Astrocyte (in vitro differentiated cells and primary cell): ENCODE measurements around the gene ATP10A. TPM values are rescaled to one million over a fixed set of nuclear protein-coding genes. Genes with fewer than 3 reads are reported as not detected.
A peak's percentile ranks its signal among the peaks of the same experiment; 100 is the strongest.

Source experiments
- DNase-seq: peaks from one replicate; pipeline ENCODE4 v3.0.0-alpha.2; 2010; ENCODE audit warnings: low read depth
- FAIRE-seq: peaks from 2 replicates; lab custom pipeline; 2011; peaks lifted over from hg19 to GRCh38; lab: Jason Lieb, UNC
- H2AFZ ChIP-seq: 2 replicates; pipeline ENCODE4 v1.6.0; 2012; ENCODE audit warnings: low read depth, low read length, inconsistent platforms
- H3K27ac ChIP-seq: 2 replicates; pipeline ENCODE4 v1.5.1; 2011; ENCODE audit warnings: low read depth, low read length, inconsistent platforms
- H3K27me3 ChIP-seq: 2 replicates; pipeline ENCODE4 v1.6.0; 2011; ENCODE audit warnings: low read length, inconsistent platforms; ENCODE audit not compliant: insufficient read depth
- H3K36me3 ChIP-seq: 2 replicates; pipeline ENCODE4 v1.5.1; 2011; ENCODE audit warnings: low read length, inconsistent platforms; ENCODE audit not compliant: insufficient read depth
- H3K4me1 ChIP-seq: 2 replicates; pipeline ENCODE4 v1.5.1; 2011; ENCODE audit warnings: low read length, inconsistent platforms; ENCODE audit not compliant: insufficient read depth
- H3K4me2 ChIP-seq: 2 replicates; pipeline ENCODE4 v1.6.0; 2012; ENCODE audit warnings: low read length, inconsistent platforms
- H3K4me3 ChIP-seq: 2 replicates; pipeline ENCODE4 v1.5.1; 2011; ENCODE audit warnings: low read depth, mild to moderate bottlenecking, low read length, inconsistent platforms; ENCODE audit not compliant: insufficient read depth
- H3K79me2 ChIP-seq: 2 replicates; pipeline ENCODE4 v1.6.0; 2012; ENCODE audit warnings: mild to moderate bottlenecking, low read length, inconsistent platforms; ENCODE audit not compliant: insufficient read depth
- H3K9ac ChIP-seq: 2 replicates; pipeline ENCODE4 v1.6.0; 2012; ENCODE audit warnings: mild to moderate bottlenecking, low read length, inconsistent platforms
- H3K9me3 ChIP-seq: 2 replicates; pipeline ENCODE4 v1.5.1; 2012; ENCODE audit warnings: low read depth, mild to moderate bottlenecking, low read length, inconsistent platforms; ENCODE audit not compliant: insufficient read depth
- H4K20me1 ChIP-seq: 2 replicates; pipeline ENCODE4 v1.6.0; 2012; ENCODE audit warnings: low read length, inconsistent platforms; ENCODE audit not compliant: insufficient read depth
- H3K27ac Mint-ChIP-seq: one replicate; pipeline ENCODE4 v1.8.0; 2021; ENCODE audit warnings: mild to moderate bottlenecking, mixed read lengths; ENCODE audit not compliant: unreplicated experiment
- H3K27me3 Mint-ChIP-seq: one replicate; pipeline ENCODE4 v1.8.0; 2021; ENCODE audit warnings: low read depth, mixed read lengths; ENCODE audit not compliant: unreplicated experiment
- H3K36me3 Mint-ChIP-seq: one replicate; pipeline ENCODE4 v1.8.0; 2021; ENCODE audit warnings: low read depth, mixed read lengths; ENCODE audit not compliant: unreplicated experiment
- H3K4me1 Mint-ChIP-seq: one replicate; pipeline ENCODE4 v1.8.0; 2021; ENCODE audit warnings: low read depth, mixed read lengths; ENCODE audit not compliant: unreplicated experiment
- H3K4me3 Mint-ChIP-seq: one replicate; pipeline ENCODE4 v1.8.0; 2021; ENCODE audit warnings: mild to moderate bottlenecking, moderate library complexity, mixed read lengths; ENCODE audit not compliant: unreplicated experiment
- H3K9me3 Mint-ChIP-seq: one replicate; pipeline ENCODE4 v1.8.0; 2021; ENCODE audit warnings: mild to moderate bottlenecking, mixed read lengths; ENCODE audit not compliant: unreplicated experiment
- EZH2 ChIP-seq: IDR thresholded peaks from 2 replicates; pipeline ENCODE4 v1.6.1; 2012; ENCODE audit warnings: mild to moderate bottlenecking, low read length, inconsistent platforms; ENCODE audit not compliant: insufficient read depth
- total RNA-seq: library from RNA; stranded (reverse); gene quantifications from 2 replicates; pipeline ENCODE4 v1.2.1, GENCODE V29; 2021
- TF ChIP-seq, protein P1 (sequence below): IDR thresholded peaks from 2 replicates; pipeline ENCODE4 v1.5.1; 2011; ENCODE audit warnings: low read depth, mild to moderate bottlenecking, inconsistent platforms, low read length, moderate library complexity; ENCODE audit not compliant: insufficient read depth

Gene ATP10A
- total RNA-seq, 1 donor from 2014 or later: 21.1 TPM

DNA sequence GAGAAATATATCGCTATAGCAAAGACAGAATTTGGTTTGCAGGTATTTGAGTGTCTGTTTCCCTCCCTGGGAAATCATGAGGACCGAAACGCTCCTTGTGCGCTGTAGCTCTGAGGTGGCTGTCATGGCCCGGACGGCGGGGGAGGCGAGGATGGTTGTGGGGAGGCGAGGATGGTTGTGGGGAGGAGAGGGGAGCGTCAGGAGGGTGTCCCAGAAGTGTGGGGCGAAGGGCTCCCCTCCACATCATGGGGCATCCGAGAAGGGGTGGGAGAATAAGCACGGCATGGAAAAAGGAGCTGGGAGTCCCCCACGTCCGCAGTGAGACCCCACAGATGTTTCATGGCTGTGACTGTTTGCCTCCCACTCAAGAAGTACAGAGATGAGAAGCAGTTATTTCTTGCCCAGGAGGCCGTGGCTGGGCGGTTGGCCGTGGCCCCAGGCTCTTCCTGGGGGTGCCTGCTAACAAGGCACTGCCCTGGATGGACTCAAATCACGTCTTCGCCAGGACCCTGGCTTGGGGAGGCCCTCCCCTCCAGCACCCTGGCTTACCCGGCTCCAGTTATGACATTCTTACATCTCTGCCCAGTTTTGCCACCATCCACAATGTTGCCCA lies 947 bp upstream of the ATP10A start:
- Mint-ChIP-seq H3K4me3 (peak overlapping the region; percentile 86), H3K27me3 (peaks cover 26% of the 10 kb centered on the region), H3K9me3 (peaks cover 9% of the 10 kb centered on the region), H3K27ac (peak overlapping the region; percentile 80), H3K36me3 (peaks cover 14% of the 10 kb centered on the region), H3K4me1 (peaks cover 21% of the 10 kb centered on the region)
- peak overlapping the region; percentile 85 for H3K9ac ChIP-seq
- TF ChIP-seq, protein P1, sequence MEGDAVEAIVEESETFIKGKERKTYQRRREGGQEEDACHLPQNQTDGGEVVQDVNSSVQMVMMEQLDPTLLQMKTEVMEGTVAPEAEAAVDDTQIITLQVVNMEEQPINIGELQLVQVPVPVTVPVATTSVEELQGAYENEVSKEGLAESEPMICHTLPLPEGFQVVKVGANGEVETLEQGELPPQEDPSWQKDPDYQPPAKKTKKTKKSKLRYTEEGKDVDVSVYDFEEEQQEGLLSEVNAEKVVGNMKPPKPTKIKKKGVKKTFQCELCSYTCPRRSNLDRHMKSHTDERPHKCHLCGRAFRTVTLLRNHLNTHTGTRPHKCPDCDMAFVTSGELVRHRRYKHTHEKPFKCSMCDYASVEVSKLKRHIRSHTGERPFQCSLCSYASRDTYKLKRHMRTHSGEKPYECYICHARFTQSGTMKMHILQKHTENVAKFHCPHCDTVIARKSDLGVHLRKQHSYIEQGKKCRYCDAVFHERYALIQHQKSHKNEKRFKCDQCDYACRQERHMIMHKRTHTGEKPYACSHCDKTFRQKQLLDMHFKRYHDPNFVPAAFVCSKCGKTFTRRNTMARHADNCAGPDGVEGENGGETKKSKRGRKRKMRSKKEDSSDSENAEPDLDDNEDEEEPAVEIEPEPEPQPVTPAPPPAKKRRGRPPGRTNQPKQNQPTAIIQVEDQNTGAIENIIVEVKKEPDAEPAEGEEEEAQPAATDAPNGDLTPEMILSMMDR: no peak
- TF ChIP-seq EZH2: no peak
- FAIRE-seq (no peak), DNase-seq (no peak)
- peak overlapping the region; percentile 78 for H3K4me3 ChIP-seq
- no peak overlapping the region for H3K27ac ChIP-seq
- no peaks in the 10 kb centered on the region for H3K9me3 ChIP-seq
- H3K36me3 ChIP-seq: no peaks in the 10 kb centered on the region
- peak overlapping the region; percentile 86 for H2AFZ ChIP-seq
- peaks cover 22% of the 10 kb centered on the region for H3K4me1 ChIP-seq
- H4K20me1 ChIP-seq: peaks cover 19% of the 10 kb centered on the region
- peaks cover 38% of the 10 kb centered on the region for H3K79me2 ChIP-seq
- H3K4me2 ChIP-seq: peak overlapping the region; percentile 89
- no peaks in the 10 kb centered on the region for H3K27me3 ChIP-seq

DNA sequence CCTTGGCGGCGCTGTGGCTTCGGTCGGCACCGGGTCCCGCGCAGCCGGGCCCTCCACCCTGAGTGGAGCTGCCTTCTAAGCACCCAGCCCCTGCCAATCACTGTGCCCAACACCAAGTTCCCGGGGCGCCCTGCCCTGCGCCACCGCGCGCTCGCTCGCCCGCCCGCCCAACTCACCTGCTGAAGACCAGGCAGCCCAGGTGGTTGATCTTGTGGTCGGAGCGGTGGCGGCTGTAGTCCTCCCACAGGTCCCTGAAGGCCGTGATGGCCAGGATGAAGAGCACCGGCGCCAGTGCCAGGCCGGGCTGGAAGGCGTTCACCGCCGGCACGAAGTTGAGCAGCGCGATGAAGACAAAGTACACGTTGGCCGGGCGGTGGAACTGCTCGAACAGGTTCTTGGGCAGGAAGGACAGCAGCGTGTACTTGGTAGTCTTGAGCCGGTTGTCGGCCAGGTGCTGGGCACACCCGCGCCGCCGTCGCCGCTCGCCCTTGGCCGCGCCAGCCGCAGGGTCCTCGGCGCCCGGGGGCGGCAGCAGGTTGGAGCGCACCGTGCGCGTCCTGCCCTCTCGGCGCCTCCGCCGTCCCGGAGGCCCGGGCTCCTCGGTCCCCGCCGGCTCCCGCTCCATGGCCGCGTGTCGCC lies 536 bp downstream of the ATP10A start:
- Histone ChIP-seq H2AFZ (peak overlapping the region; percentile 80), H3K27me3 (no peaks in the 10 kb centered on the region), H4K20me1 (peaks cover 30% of the 10 kb centered on the region), H3K79me2 (peaks cover 52% of the 10 kb centered on the region), H3K36me3 (no peaks in the 10 kb centered on the region), H3K4me3 (peak overlapping the region; percentile 78), H3K9ac (peak overlapping the region; percentile 85), H3K4me2 (peak overlapping the region; percentile 89), H3K9me3 (no peaks in the 10 kb centered on the region), H3K4me1 (peaks cover 22% of the 10 kb centered on the region), H3K27ac (peak overlapping the region; percentile 44)
- no peak for FAIRE-seq
- H3K36me3 Mint-ChIP-seq: peaks cover 20% of the 10 kb centered on the region
- no peak for TF ChIP-seq EZH2
- TF ChIP-seq, protein P1: no peak
- peaks cover 9% of the 10 kb centered on the region for H3K9me3 Mint-ChIP-seq
- peak overlapping the region; percentile 91 for H3K4me3 Mint-ChIP-seq
- peaks cover 24% of the 10 kb centered on the region for H3K27me3 Mint-ChIP-seq
- no peak for DNase-seq
- no peak overlapping the region for H3K27ac Mint-ChIP-seq
- peaks cover 31% of the 10 kb centered on the region for H3K4me1 Mint-ChIP-seq

DNA sequence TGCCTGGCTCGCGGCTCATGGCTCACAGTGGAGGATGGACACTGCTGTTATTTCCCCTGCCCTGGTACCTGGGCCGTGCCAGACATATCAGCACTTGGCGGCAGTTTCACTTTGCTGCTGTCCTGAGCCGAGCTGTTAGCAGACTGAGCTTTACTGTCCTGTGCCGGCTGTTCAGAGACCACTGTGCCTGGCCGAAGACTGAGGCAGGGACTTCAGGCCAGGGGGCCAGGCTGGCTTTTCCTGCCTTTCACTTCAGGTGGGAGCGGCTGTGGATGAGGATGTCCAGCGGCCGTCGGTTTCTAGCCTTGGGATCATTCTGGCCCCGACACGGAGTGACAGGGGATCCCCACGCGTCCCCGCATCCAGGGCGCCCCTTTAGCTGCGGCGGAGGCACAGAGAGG lies 1.1 kb downstream of the ATP10A start:
- DNase-seq: no peak
- Mint-ChIP-seq H3K27ac (no peak overlapping the region), H3K4me1 (peaks cover 34% of the 10 kb centered on the region), H3K36me3 (peaks cover 20% of the 10 kb centered on the region), H3K9me3 (peaks cover 9% of the 10 kb centered on the region), H3K27me3 (peaks cover 24% of the 10 kb centered on the region), H3K4me3 (peak overlapping the region; percentile 91)
- Histone ChIP-seq H3K4me3 (peak overlapping the region; percentile 78), H2AFZ (peak overlapping the region; percentile 80), H3K79me2 (peaks cover 56% of the 10 kb centered on the region), H3K4me1 (peaks cover 22% of the 10 kb centered on the region), H3K9me3 (no peaks in the 10 kb centered on the region), H3K9ac (peak overlapping the region; percentile 85), H4K20me1 (peaks cover 30% of the 10 kb centered on the region), H3K4me2 (peak overlapping the region; percentile 89), H3K36me3 (no peaks in the 10 kb centered on the region), H3K27ac (peak overlapping the region; percentile 21), H3K27me3 (no peaks in the 10 kb centered on the region)
- TF ChIP-seq EZH2: no peak
- TF ChIP-seq, protein P1: no peak
- FAIRE-seq: no peak
